Measurements from ENCODE around the gene TIPARP.

The TIPARP gene

GRCh38 chr3:156670652-156671051, 3.7 kb upstream of the TIPARP start:
- in situ Hi-C loops (cut with MboI; ENCODE audit: low pct_unique_long_range_greater_than_20kb, low sequenced_read_pairs): loop anchor here (10.0 to 25.0 kb wide), 2 partner anchors 414 to 533 kb away; no protein-coding TSS in a partner anchor
- no peak for DNase-seq

GRCh38 chr3:156673732-156674045, 701 bp upstream of the TIPARP start:
- in situ Hi-C loops (cut with MboI; ENCODE audit: low pct_unique_long_range_greater_than_20kb, low sequenced_read_pairs): loop anchor here (10.0 to 25.0 kb wide), 2 partner anchors 411 to 536 kb away; no protein-coding TSS in a partner anchor
- DNase-seq: no peak

DNA sequence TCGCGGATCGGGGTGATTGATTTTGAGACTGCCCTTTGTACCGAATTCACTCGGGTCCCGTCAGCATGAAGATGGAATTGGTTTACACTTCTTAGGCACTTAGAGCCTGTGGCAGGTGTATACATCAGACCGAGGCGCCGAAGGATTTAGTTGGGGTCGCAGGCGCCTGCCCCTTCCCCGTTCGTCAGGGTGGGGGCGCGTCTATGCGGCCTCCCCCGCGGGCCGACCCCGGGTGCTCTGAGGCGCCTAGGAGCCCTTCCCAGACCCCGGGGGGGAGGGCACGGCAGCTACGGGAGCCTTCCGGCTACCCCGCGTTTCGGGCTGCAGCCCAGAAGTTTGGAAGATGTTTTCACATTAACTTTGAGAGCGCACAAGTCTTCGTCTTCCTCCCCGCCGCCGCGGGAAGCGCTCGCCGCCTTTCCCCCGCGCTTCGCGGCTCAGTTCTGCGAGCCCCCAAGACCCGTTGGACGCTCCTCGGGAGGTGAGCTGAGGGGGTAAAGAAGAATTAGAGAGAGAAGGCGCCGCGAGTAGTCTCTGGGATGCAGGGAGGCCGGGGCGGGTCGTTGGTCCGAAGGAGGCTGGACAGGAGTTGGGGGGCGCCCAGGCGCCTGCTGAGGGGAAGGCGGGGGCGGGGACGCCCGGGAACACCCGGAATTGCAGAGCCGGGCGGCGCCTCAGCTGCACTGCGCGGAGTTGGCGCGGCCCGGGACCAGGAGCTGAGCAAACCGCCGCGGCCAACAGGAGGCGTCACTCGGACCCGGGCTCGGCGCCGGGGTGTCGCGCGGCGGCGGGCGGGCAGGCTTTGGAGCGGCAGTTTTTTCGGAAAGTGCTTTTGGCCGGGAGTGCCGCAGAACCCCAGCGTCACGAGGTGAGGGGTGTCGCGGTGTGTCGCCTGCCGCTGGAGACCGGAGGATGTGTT, 780 bp downstream of the TIPARP start:
- in situ Hi-C loops (cut with MboI; ENCODE audit: low pct_unique_long_range_greater_than_20kb, low sequenced_read_pairs): loop anchor here (10.0 to 25.0 kb wide), 2 partner anchors 410 to 538 kb away; no protein-coding TSS in a partner anchor

DNA sequence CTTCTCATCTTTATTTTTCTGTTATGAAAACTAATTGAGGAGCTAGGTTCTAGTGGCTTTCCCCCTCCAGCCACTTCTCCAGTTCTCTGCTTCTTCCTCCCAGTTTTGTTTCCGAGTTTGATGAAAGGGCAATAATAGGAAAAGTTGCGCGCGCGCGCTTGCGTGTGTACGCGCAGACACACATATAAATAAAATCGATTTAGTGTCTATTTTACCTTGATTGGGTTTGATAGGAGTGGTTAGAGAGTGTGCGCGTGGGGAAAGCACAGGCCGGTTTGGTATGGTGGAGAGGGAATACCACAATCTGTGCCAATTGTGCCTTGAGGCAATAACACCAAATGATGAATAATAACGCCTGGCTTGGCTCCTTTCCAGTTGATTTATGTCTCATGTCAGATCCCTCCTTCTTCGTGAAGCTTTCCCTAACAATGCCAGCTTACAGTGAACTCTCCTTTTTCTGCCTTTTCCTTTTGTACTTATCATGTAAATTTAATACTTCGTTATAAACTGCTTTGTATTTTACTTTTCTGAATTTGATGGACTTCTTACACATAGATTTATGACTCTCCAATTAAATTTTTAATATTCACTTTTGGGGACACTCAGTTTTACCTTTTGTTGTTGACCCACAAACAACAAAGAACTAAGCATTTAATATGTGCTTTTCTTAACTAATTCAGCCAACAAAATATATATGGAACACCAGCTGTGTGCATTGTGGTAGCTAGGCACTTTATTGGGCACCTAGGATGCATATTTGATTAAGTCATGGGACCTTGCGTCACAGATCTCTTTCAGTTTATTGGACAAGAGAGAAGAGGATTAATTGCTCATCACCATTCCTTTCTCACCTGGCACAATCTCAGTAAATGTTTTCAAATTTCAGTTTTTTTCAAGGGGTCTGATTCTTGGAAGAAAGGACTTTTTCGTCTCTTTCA, 1.7 kb downstream of the TIPARP start:
- DNase-seq: peak; percentile 54
- in situ Hi-C loops (cut with MboI; ENCODE audit: low pct_unique_long_range_greater_than_20kb, low sequenced_read_pairs): loop anchor here (10.0 kb wide), 1 partner anchor 409 kb away; no protein-coding TSS in a partner anchor

More for the DNA sequence above, 780 bp downstream of the TIPARP start:
- DNase-seq: peak; percentile 64

DNA sequence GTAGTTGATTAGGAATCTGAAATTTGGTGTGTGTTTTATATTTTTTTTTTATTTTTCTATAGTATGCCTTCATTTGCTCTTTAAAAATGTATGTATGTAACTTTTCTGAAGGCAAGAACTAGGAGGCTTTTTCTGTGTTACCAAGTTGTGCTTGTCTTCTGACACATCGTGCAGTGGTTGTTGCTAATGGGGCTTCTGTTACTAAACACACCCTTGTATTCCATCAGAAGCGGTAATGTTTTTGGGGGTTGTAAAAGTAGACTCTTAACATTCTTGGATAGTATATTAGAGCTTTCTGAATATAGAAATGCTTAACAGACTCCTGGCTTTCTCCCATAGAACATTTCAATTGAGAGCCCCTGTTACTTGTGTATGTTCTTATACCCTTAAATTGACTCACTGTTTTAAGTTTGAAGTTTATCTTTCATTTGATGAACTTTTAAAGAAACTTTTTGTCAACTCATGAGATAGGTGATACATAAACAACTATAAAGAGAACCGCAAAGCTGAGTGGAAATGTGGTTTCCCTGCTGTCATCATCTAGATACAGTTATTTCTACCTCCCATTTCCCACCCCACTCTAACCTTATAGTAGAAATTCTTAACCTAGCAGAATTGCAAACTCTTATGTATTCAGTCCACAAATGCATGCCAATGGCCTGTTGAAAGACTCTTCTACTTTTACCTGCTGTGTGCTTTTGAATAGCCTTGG, 2.5 kb downstream of the TIPARP start:
- peak; percentile 34 for DNase-seq
- in situ Hi-C loops (cut with MboI; ENCODE audit: low pct_unique_long_range_greater_than_20kb, low sequenced_read_pairs): loop anchor here (10.0 kb wide), 1 partner anchor 408 kb away; no protein-coding TSS in a partner anchor

GRCh38 chr3:156677536-156677935, 3.1 kb downstream of the TIPARP start:
- in situ Hi-C loops (cut with MboI; ENCODE audit: low pct_unique_long_range_greater_than_20kb, low sequenced_read_pairs): loop anchor here (10.0 kb wide), 1 partner anchor 407 kb away; no protein-coding TSS in a partner anchor
- no peak for DNase-seq

- in situ Hi-C loops (cut with MboI; ENCODE audit: low pct_unique_long_range_greater_than_20kb, low sequenced_read_pairs): loop anchor here (10.0 kb wide), 1 partner anchor 407 kb away; no protein-coding TSS in a partner anchor
- DNase-seq: no peak
Measured at GRCh38 chr3:156678197-156678596, 3.8 kb downstream of the TIPARP start.

DNA sequence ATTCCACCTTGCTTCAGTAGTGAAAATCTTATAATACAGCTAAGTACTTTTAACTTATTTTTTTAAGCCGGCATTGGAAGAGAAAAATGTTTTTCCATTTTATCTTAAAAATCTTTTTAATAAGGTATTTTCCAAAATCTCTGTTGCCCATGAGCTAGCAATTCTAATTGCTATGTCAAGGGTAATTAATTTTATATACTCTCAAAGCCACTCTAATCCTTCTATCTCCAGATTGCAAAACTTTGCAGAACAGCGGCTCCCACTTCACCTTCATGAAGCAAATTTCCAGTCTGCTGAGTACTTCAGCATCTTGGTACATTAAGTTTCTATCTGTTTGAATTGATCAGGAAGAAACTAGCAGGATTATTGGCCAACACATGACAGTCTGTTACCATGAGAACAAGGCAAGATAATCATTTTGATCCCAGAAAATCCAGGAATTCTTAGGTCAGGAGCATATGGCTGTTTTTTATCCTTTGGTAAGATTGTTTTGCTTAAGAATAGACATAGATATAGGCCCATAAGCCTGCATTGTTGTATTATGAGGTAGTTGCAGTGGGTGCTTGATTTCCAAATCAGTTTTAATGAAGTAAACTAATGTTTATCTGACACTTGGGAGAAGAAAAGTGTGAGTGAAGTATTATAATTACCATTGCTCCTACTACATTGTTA, 6.0 kb downstream of the TIPARP start:
- in situ Hi-C loops (cut with MboI; ENCODE audit: low pct_unique_long_range_greater_than_20kb, low sequenced_read_pairs): no loop called here
- DNase-seq: no peak

DNA sequence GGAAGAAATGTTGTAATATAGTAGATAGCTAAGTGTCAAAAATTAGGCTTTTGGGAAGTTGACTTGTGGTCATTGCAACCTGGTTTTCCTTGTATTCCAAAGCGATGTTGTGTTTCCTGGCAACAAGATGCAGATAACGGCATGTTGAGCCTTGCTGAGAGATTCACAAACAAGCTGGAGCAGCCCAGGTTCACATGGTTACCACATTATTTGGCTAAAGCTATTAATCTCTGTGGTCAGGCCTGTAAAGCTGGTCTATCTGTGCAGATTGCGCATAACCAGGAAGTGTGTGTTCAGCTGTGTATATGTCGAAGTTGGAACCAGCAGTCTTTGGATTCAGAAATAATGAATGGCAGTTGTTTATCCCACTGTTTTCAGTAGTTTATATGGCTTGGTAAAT, 6.6 kb downstream of the TIPARP start:
- peak; percentile 76 for DNase-seq

DNA sequence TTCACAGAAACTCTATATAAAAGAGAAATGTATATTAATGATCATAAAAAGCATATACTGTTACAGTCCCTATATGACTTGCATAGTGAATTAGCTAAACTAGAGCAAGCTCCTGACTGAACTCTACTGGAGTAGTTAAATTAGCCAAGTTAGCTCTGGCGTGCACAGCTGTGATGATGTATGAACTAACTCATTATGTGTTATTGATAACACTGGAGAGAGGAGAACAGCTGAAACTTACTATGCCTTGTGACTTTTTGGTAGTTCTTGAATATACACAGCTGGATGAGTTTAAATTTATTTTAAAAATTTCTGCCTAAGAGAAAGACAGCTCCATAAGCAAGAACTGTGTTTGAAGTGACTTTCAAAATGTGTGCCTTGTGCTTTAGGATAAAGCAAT, 8.1 kb downstream of the TIPARP start:
- DNase-seq: no peak
- in situ Hi-C loops (cut with MboI; ENCODE audit: low pct_unique_long_range_greater_than_20kb, low sequenced_read_pairs): no loop called here

More for the DNA sequence above, 6.6 kb downstream of the TIPARP start:
- in situ Hi-C loops (cut with MboI; ENCODE audit: low pct_unique_long_range_greater_than_20kb, low sequenced_read_pairs): no loop called here

- in situ Hi-C loops (cut with MboI; ENCODE audit: low pct_unique_long_range_greater_than_20kb, low sequenced_read_pairs): no loop called here
- no peak for DNase-seq
Measured at GRCh38 chr3:156682963-156683362, 8.6 kb downstream of the TIPARP start.

DNA sequence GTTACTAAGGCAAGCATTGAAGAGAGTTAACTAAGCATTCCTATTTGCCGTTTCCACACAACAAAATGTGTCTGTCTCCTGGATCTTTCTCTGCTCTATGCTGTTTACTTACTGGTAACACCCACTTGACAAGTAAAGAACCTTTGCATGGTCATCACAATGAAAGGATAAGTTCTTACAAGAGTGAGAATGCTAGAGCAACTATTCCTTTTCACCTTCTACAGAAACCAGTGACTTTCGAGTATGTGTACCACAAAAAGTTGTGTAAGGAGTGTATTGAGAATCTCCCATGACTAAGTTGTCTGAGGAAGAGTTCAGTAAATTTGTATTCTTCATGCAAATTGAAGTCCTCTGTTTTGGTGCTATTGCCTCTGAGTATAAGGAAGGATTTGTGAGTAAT, 10.8 kb downstream of the TIPARP start:
- DNase-seq: no peak
- in situ Hi-C loops (cut with MboI; ENCODE audit: low pct_unique_long_range_greater_than_20kb, low sequenced_read_pairs): no loop called here

DNA sequence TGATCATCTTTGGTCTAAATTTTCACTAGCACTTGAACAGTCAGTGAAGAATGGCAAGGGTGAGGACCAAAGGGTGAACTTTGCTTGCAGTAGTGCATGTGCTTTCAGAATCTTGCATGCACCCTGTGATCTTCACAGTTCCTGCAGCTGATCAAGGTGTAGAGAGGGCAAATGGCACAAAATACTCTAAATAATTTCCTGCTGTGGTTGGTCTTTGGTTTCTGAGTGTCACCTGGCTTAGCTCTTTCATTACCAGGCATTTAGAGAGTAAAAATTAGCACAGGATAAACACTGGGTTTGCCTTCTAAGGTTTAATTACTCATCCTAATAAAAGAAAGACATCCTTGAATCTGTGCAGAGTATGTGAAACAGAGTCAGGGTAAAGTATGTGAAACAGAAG, 11.4 kb downstream of the TIPARP start:
- DNase-seq: no peak
- in situ Hi-C loops (cut with MboI; ENCODE audit: low pct_unique_long_range_greater_than_20kb, low sequenced_read_pairs): no loop called here

DNA sequence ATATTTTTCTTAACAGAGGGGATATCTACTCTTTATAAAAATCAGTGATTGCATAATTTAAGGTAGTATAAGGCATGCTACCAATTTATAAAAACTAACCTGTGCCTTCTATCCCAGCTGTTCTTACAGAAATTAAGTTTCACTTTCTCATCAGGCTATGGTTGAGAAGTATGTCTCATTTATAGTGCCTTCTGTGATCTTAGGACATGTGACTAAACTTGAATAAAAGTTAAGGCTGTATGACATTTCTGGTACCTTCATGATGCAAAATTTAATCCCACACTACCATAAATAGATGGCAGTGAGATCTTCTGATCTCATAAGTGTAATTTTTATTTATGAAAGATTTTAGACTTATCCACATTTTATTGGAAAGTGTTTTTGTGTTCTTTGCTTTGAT, 12.6 kb downstream of the TIPARP start:
- no peak for DNase-seq
- in situ Hi-C loops (cut with MboI; ENCODE audit: low pct_unique_long_range_greater_than_20kb, low sequenced_read_pairs): no loop called here

DNA sequence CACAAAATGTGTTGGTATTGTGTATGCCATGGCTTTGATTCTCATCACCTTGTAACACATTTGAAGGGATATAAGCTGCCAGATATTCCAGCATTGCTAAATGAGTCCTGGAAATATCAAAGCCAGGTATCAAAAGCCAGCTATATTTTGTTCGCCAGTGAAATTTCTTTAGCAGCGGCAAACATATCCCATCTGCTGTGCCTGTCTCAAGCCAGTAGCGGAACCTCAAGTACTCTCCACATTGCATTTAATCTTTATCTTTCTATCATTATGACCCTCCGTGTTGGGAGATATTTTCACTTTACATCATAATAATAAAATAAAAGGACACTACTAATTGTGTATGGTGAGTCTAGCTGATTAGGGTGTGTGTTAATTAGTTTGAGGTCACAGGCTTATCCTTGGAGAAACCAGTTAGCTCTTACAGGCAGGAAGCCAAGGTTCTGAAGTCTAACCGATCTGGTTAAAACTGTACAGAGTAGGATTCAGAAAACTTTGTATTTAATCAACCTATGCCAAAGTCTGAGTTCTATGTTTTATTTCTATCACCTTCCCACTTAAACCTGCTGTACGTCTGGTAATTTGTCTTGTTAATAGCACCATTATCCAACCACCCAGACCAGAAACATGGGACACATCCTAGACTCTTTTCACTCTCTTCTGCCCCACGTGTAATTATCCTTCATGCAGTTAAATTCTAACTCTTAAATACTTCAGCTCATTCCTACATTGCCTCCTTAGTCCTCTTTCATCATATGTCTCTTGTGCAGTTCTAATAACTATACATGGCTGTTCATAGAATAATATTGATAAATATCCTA, 14.5 kb downstream of the TIPARP start:
- in situ Hi-C loops (cut with MboI; ENCODE audit: low pct_unique_long_range_greater_than_20kb, low sequenced_read_pairs): no loop called here

DNA sequence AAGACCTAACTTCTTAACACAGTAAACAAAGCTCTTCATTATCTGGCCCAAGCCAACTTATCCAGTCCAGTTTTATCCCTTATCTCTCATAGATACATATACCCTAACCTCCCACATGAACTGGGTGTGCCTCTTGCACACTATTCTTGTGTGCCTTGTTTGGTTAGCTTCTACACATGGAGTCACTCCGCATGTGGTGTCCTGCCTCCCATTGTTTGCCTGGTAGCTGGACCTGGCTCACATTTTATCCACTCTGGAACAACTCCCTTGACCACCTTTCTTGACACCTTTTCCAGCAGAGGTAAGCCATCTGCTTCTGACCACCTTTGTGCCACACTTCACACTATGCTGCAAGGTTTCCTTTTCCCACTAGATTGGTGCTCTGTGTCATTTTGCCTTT, 15.2 kb downstream of the TIPARP start:
- in situ Hi-C loops (cut with MboI; ENCODE audit: low pct_unique_long_range_greater_than_20kb, low sequenced_read_pairs): no loop called here
- no peak for DNase-seq

More for the DNA sequence above, 14.5 kb downstream of the TIPARP start:
- DNase-seq: no peak

GRCh38 chr3:156691920-156692319, 17.5 kb downstream of the TIPARP start:
- in situ Hi-C loops (cut with MboI; ENCODE audit: low pct_unique_long_range_greater_than_20kb, low sequenced_read_pairs): no loop called here
- no peak for DNase-seq

DNA sequence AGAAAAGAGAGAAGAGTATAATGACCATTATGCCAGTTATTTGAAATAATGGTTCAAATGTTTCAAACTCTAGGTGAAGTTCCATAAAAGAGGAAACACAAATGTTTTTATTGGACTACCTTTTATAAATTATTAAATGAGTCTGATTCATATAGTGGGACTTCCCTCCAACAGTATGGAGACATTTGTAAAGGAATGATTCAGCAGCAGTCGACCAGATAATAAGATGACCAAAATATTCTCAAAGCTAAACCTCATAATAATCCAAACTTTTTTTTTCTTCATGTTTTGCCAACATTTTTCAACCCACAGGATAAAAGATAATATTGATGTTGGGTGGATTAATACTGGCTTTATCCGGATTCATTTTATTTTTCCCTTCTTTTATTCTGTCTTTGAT, 18.8 kb downstream of the TIPARP start:
- DNase-seq: no peak
- in situ Hi-C loops (cut with MboI; ENCODE audit: low pct_unique_long_range_greater_than_20kb, low sequenced_read_pairs): no loop called here
